HepG2 (cell line): ENCODE measurements around the gene CARD19. TPM values are rescaled to one million over a fixed set of nuclear protein-coding genes. Genes with fewer than 3 reads are reported as not detected.

Experiments
- ADNP ChIP-seq: sonication (generic); formaldehyde crosslinking; IDR thresholded peaks from 2 replicates; pipeline ENCODE4 v1.4.0; 2020; ENCODE audit warnings: missing genetic modification reagents
- ELF1 ChIP-seq: sonication (generic); formaldehyde crosslinking; IDR thresholded peaks from 2 replicates; pipeline ENCODE4 v1.4.0; 2020; ENCODE audit warnings: missing genetic modification reagents
- HNRNPK ChIP-seq: fragments of 200-400 bp; formaldehyde crosslinking; IDR thresholded peaks from 2 replicates; pipeline ENCODE4 v1.6.1; 2018; ENCODE audit warnings: low read length, low read depth, moderate library complexity, mild to moderate bottlenecking; ENCODE audit not compliant: poor library complexity, severe bottlenecking
- KAT7 ChIP-seq: IDR thresholded peaks from 2 replicates; pipeline ENCODE4 v1.6.1; 2018; ENCODE audit warnings: borderline replicate concordance, missing compliant biosample characterization
- MAFK ChIP-seq, 2 experiments: IDR thresholded peaks in 1 of 2; conservative IDR thresholded peaks in 1 of 2; 2 replicates each; pipeline ENCODE4 v1.6.1; 2011; ENCODE audit warnings: improper control_type of control experiment in 2 of 2, low read length in 2 of 2
- NR2F6 ChIP-seq, 2 experiments: IDR thresholded peaks; 2 replicates each; pipeline ENCODE4 v1.6.1; 2016; ENCODE audit warnings: antibody characterized with exemption in 1 of 2, mild to moderate bottlenecking in 1 of 2
- SOX13 ChIP-seq, 3 experiments: fragments of 450-650 bp in 1 of 3; sonication (generic) in 1 of 3; formaldehyde crosslinking in 1 of 3; IDR thresholded peaks in 2 of 3; conservative IDR thresholded peaks in 1 of 3; 2 replicates each; pipeline versions ENCODE4 v1.5.0 to v1.6.1; 2016 to 2020; ENCODE audit warnings: antibody characterized with exemption in 1 of 3, mild to moderate bottlenecking in 1 of 3, missing compliant biosample characterization in 1 of 3, missing genetic modification reagents in 1 of 3, moderate library complexity in 1 of 3
- TBX2 ChIP-seq: sonication (generic); formaldehyde crosslinking; IDR thresholded peaks from 2 replicates; pipeline ENCODE4 v1.5.0; 2020; ENCODE audit warnings: missing genetic modification reagents, mild to moderate bottlenecking, borderline replicate concordance
- ZNF224 ChIP-seq: sonication (generic); formaldehyde crosslinking; IDR thresholded peaks from 2 replicates; pipeline ENCODE4 v1.5.0; 2020; ENCODE audit warnings: mild to moderate bottlenecking, missing genetic modification reagents
- ZNF543 ChIP-seq: sonication (generic); formaldehyde crosslinking; IDR thresholded peaks from 2 replicates; pipeline ENCODE4 v1.4.0; 2020; ENCODE audit warnings: mild to moderate bottlenecking, missing genetic modification reagents
- ZNF761 ChIP-seq: sonication (generic); formaldehyde crosslinking; conservative IDR thresholded peaks from 2 replicates; pipeline ENCODE4 v1.4.0; 2020; ENCODE audit warnings: mild to moderate bottlenecking, missing genetic modification reagents
- polyA plus RNA-seq, 8 experiments: library from polyadenylated mRNA; depleted of rRNA in 3 of 8; stranded (reverse) in 7 of 8; unstranded in 1 of 8; fragments of >200 nt; fragmentation: Illumina TruSeq in 4 of 8; extraction: Trizol in 4 of 8; gene quantifications; 2 replicates each; pipeline versions ENCODE4 v1.2.1 to v1.2.3, GENCODE V29; 2011 to 2016; ENCODE audit warnings: low read depth in 4 of 8, missing spikeins in 1 of 8, mixed read lengths in 1 of 8; ENCODE audit not compliant: insufficient read depth in 1 of 8
- total RNA-seq, 5 experiments: library from RNA; depleted of rRNA; stranded (reverse); fragments of >200 nt; fragmentation: Illumina TruSeq; extraction: Trizol; gene quantifications; 2 replicates each; pipeline ENCODE4 v1.2.3, GENCODE V29; 2016; ENCODE audit warnings: low read depth in 1 of 5
- TF ChIP-seq, protein P1 (sequence below): sonication (generic); formaldehyde crosslinking; IDR thresholded peaks from 2 replicates; pipeline ENCODE4; 2020; ENCODE audit warnings: missing genetic modification reagents, mild to moderate bottlenecking, borderline replicate concordance
- TF ChIP-seq, protein P2 (sequence below): IDR thresholded peaks from 2 replicates; pipeline ENCODE4 v1.6.1; 2016; ENCODE audit warnings: mild to moderate bottlenecking
- TF ChIP-seq, protein P3 (sequence below): sonication (generic); formaldehyde crosslinking; IDR thresholded peaks from 2 replicates; pipeline ENCODE4 v1.5.0; 2020; ENCODE audit warnings: missing genetic modification reagents
- TF ChIP-seq, protein P4 (sequence below): sonication (generic); formaldehyde crosslinking; IDR thresholded peaks from 2 replicates; pipeline ENCODE4 v1.4.0; 2020; ENCODE audit warnings: missing genetic modification reagents, borderline replicate concordance

The CARD19 gene
- total and polyA plus RNA-seq, 2 of the 13 experiments (the other 11 are each of a cell fraction or from before 2014, with no cell fraction given) = 18.4 to 47.2 TPM

DNA sequence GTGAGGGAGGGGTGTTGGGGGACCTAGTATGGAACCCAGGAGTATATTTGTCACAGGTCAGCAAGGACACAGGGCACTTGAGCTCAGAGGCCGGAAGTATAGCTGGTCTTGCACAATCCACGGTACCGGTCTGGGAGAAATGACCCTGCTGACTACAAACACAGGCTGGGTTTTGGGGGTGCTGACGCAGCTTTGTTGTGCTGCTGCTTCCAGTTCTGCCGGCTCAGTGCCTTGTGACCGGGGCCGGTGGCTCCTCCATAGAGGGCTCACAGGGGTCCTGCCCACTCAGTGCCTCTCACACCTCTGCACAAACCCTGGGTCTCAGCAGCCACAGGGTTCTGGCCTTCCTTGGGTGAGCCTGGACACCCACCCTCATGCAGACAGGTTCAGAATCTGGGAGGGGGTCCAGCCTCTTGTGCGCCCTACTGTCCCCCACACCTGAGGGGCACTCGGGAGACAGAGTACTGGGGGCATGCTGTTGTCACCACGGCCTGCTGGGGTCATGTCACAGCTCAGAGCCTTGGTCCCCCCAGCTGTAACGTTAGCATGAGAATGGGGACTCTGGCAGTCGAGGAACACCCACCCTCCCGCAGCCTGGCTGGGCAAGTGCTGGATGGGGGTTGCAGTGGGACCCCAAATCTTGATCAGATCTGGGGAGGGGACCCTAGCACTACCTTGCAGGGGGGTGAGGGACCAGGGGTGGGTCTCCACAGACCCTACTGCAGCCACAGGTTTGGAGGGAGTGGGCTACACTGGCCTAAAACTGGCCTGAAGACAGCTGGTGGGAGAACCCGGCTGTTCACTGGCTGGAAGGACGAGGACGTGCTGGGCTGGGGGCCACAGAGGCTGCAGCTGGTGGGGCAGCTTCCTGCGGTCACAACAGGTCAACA, 20.3 kb downstream of the CARD19 start (continued):
- TF ChIP-seq, protein P1, sequence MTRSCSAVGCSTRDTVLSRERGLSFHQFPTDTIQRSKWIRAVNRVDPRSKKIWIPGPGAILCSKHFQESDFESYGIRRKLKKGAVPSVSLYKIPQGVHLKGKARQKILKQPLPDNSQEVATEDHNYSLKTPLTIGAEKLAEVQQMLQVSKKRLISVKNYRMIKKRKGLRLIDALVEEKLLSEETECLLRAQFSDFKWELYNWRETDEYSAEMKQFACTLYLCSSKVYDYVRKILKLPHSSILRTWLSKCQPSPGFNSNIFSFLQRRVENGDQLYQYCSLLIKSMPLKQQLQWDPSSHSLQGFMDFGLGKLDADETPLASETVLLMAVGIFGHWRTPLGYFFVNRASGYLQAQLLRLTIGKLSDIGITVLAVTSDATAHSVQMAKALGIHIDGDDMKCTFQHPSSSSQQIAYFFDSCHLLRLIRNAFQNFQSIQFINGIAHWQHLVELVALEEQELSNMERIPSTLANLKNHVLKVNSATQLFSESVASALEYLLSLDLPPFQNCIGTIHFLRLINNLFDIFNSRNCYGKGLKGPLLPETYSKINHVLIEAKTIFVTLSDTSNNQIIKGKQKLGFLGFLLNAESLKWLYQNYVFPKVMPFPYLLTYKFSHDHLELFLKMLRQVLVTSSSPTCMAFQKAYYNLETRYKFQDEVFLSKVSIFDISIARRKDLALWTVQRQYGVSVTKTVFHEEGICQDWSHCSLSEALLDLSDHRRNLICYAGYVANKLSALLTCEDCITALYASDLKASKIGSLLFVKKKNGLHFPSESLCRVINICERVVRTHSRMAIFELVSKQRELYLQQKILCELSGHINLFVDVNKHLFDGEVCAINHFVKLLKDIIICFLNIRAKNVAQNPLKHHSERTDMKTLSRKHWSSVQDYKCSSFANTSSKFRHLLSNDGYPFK (CRISPR knock-in tag) = peak; percentile 19; the same call in 1 of the 2 replicates
- TF ChIP-seq ELF1 (peak; percentile 74; the same call in 1 of the 2 replicates), KAT7 (CRISPR knock-in tag) (peak; percentile 44; the same call in 1 of the 2 replicates), MAFK (conservative IDR thresholded peaks at IDR 0.05 in 1 of 2, IDR thresholded peaks at IDR 0.05 in 1 of 2; ENCODE audit: low read length in 2 of 2) (peak; percentile 86 to 92), ZNF543 (CRISPR knock-in tag) (0 out of 2 replicates have a peak, but pooled peaks have one; percentile 47), NR2F6 (IDR thresholded peaks at IDR 0.05) (peak; percentile 50; the same call in 1 of the 2 replicates), NR2F6 (CRISPR knock-in tag; IDR thresholded peaks at IDR 0.05) (peak; percentile 87), TBX2 (CRISPR knock-in tag) (peak; percentile 76), SOX13 (IDR thresholded peaks at IDR 0.05) (no peak), SOX13 (CRISPR knock-in tag; conservative IDR thresholded peaks at IDR 0.05 in 1 of 2, IDR thresholded peaks at IDR 0.05 in 1 of 2) (peak in 1 of 2 experiments; percentile 57; a peak in 1 of 4 replicates), ZNF761 (CRISPR knock-in tag) (0 out of 2 replicates have a peak, but pooled peaks have one; percentile 33), ZNF224 (CRISPR knock-in tag) (peak; percentile 46; the same call in 1 of the 2 replicates), ADNP (CRISPR knock-in tag) (no peak), HNRNPK (peak; percentile 97)
- TF ChIP-seq, protein P2, sequence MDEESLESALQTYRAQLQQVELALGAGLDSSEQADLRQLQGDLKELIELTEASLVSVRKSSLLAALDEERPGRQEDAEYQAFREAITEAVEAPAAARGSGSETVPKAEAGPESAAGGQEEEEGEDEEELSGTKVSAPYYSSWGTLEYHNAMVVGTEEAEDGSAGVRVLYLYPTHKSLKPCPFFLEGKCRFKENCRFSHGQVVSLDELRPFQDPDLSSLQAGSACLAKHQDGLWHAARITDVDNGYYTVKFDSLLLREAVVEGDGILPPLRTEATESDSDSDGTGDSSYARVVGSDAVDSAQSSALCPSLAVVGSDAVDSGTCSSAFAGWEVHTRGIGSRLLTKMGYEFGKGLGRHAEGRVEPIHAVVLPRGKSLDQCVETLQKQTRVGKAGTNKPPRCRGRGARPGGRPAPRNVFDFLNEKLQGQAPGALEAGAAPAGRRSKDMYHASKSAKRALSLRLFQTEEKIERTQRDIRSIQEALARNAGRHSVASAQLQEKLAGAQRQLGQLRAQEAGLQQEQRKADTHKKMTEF (CRISPR knock-in tag) = peak; percentile 57; the same call in 1 of the 2 replicates
- TF ChIP-seq, protein P3, sequence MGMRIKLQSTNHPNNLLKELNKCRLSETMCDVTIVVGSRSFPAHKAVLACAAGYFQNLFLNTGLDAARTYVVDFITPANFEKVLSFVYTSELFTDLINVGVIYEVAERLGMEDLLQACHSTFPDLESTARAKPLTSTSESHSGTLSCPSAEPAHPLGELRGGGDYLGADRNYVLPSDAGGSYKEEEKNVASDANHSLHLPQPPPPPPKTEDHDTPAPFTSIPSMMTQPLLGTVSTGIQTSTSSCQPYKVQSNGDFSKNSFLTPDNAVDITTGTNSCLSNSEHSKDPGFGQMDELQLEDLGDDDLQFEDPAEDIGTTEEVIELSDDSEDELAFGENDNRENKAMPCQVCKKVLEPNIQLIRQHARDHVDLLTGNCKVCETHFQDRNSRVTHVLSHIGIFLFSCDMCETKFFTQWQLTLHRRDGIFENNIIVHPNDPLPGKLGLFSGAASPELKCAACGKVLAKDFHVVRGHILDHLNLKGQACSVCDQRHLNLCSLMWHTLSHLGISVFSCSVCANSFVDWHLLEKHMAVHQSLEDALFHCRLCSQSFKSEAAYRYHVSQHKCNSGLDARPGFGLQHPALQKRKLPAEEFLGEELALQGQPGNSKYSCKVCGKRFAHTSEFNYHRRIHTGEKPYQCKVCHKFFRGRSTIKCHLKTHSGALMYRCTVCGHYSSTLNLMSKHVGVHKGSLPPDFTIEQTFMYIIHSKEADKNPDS (CRISPR knock-in tag) = peak; percentile 69; the same call in 1 of the 2 replicates
- TF ChIP-seq, protein P4, sequence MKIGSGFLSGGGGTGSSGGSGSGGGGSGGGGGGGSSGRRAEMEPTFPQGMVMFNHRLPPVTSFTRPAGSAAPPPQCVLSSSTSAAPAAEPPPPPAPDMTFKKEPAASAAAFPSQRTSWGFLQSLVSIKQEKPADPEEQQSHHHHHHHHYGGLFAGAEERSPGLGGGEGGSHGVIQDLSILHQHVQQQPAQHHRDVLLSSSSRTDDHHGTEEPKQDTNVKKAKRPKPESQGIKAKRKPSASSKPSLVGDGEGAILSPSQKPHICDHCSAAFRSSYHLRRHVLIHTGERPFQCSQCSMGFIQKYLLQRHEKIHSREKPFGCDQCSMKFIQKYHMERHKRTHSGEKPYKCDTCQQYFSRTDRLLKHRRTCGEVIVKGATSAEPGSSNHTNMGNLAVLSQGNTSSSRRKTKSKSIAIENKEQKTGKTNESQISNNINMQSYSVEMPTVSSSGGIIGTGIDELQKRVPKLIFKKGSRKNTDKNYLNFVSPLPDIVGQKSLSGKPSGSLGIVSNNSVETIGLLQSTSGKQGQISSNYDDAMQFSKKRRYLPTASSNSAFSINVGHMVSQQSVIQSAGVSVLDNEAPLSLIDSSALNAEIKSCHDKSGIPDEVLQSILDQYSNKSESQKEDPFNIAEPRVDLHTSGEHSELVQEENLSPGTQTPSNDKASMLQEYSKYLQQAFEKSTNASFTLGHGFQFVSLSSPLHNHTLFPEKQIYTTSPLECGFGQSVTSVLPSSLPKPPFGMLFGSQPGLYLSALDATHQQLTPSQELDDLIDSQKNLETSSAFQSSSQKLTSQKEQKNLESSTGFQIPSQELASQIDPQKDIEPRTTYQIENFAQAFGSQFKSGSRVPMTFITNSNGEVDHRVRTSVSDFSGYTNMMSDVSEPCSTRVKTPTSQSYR = peak; percentile 40; the same call in 1 of the 2 replicates
